OCI-LY7 (cell line): Measurements from ENCODE around the gene KNDC1. TPM values are rescaled to one million over a fixed set of nuclear protein-coding genes. Genes with fewer than 3 reads are reported as not detected.

ENCODE experiments used
- BruUV-seq: library from RNA; stranded (reverse); fragments of 400-500 nt; replicated peaks from 2 replicates; lab custom pipeline; 2021; lab: Mats Ljungman, UMichigan
- CTCF ChIA-PET: fragments of 300-600 bp; sonication (Branson Sonifier 250); formaldehyde crosslinking; loops from one replicate; lab custom pipeline; 2022; ENCODE audit warnings: antibody characterized with exemption; ENCODE audit not compliant: unreplicated experiment; lab: Charles Lee
- POLR2A ChIA-PET: fragments of 300-600 bp; sonication (Branson Sonifier 250); formaldehyde crosslinking; loops from one replicate; lab custom pipeline; 2022; ENCODE audit warnings: antibody characterized with exemption; lab: Charles Lee
- DNase-seq: peaks from one replicate; pipeline ENCODE4 v3.0.0-alpha.2; 2015; ENCODE audit warnings: low spot score
- H2AFZ ChIP-seq: fragments of 200-600 bp; sonication (generic), shearing (Covaris generic); 2 replicates; pipeline ENCODE4 v1.6.1; 2014; ENCODE audit warnings: mild to moderate bottlenecking, antibody characterized with exemption, low read length, moderate library complexity
- H3K27ac ChIP-seq: fragments of 200-600 bp; sonication (generic); 2 replicates; pipeline ENCODE4 v1.5.1; 2014; ENCODE audit warnings: mixed run types, low read depth, mild to moderate bottlenecking, moderate library complexity, low read length, inconsistent platforms; ENCODE audit not compliant: poor library complexity, severe bottlenecking
- H3K36me3 ChIP-seq: fragments of 200-600 bp; sonication (generic); 2 replicates; pipeline ENCODE4 v1.6.1; 2014; ENCODE audit warnings: mild to moderate bottlenecking, antibody characterized with exemption, low read length, moderate library complexity, mixed read lengths; ENCODE audit not compliant: insufficient read depth
- H3K4me1 ChIP-seq: fragments of 200-600 bp; sonication (generic); 2 replicates; pipeline ENCODE4 v1.5.1; 2014; ENCODE audit warnings: mild to moderate bottlenecking, low read length; ENCODE audit not compliant: insufficient read depth, poor library complexity, severe bottlenecking
- H3K4me2 ChIP-seq: fragments of 200-600 bp; sonication (generic); 2 replicates; pipeline ENCODE4 v1.6.1; 2014; ENCODE audit warnings: mild to moderate bottlenecking, low read length
- H3K4me3 ChIP-seq: fragments of 200-600 bp; sonication (generic); 2 replicates; pipeline ENCODE4 v1.5.1; 2014; ENCODE audit warnings: mild to moderate bottlenecking, low read depth, low read length; ENCODE audit not compliant: poor library complexity, severe bottlenecking
- H3K79me2 ChIP-seq: fragments of 200-600 bp; sonication (generic); 2 replicates; pipeline ENCODE4 v1.6.1; 2016; ENCODE audit warnings: low read depth, mild to moderate bottlenecking, low read length, moderate library complexity, mixed read lengths; ENCODE audit not compliant: insufficient read depth
- H3K9me2 ChIP-seq: fragments of 200-600 bp; sonication (generic); 2 replicates; pipeline ENCODE4 v1.6.1; 2016; ENCODE audit warnings: mild to moderate bottlenecking, low read length, mixed read lengths; ENCODE audit not compliant: insufficient read depth
- H3K9me3 ChIP-seq: fragments of 200-600 bp; sonication (generic); 2 replicates; pipeline ENCODE4 v1.6.1; 2014; ENCODE audit warnings: mild to moderate bottlenecking, mixed run types, low read length, mixed read lengths
- H4K20me1 ChIP-seq: fragments of 200-600 bp; sonication (generic); 2 replicates; pipeline ENCODE4 v1.6.1; 2014; ENCODE audit warnings: mild to moderate bottlenecking, antibody characterized with exemption, low read length, moderate library complexity, mixed read lengths; ENCODE audit not compliant: insufficient read depth
- EZH2phosphoT487 ChIP-seq: fragments of 200-600 bp; sonication (generic); IDR thresholded peaks from 2 replicates; pipeline ENCODE4 v1.6.1; 2018; ENCODE audit warnings: low read depth, borderline replicate concordance, mild to moderate bottlenecking, mixed run types, antibody characterized with exemption, low read length, moderate library complexity, mixed read lengths
- intact Hi-C: fragments of 100-400 bp; cut with micrococcal nuclease; formaldehyde crosslinking; loops from one replicate; pipeline ENCODE4 v1.10.0; 2022; ENCODE audit not compliant: unreplicated experiment
- total RNA-seq, 2 experiments: library from RNA; depleted of rRNA in 1 of 2; stranded (reverse); fragments of >200 nt in 1 of 2; shearing (Covaris generic) in 1 of 2; gene quantifications; 2 replicates each; pipeline ENCODE4 v1.2.3, GENCODE V29; 2014 to 2022
- TF ChIP-seq, protein P1 (sequence below): fragments of 200-600 bp; sonication (generic); conservative IDR thresholded peaks from 2 replicates; pipeline ENCODE4 v1.5.1; 2014; ENCODE audit warnings: mild to moderate bottlenecking, antibody characterized with exemption, low read length, moderate library complexity, mixed read lengths

The KNDC1 gene
- total RNA-seq, 2 experiments from 2014 or later, result not detected

DNA sequence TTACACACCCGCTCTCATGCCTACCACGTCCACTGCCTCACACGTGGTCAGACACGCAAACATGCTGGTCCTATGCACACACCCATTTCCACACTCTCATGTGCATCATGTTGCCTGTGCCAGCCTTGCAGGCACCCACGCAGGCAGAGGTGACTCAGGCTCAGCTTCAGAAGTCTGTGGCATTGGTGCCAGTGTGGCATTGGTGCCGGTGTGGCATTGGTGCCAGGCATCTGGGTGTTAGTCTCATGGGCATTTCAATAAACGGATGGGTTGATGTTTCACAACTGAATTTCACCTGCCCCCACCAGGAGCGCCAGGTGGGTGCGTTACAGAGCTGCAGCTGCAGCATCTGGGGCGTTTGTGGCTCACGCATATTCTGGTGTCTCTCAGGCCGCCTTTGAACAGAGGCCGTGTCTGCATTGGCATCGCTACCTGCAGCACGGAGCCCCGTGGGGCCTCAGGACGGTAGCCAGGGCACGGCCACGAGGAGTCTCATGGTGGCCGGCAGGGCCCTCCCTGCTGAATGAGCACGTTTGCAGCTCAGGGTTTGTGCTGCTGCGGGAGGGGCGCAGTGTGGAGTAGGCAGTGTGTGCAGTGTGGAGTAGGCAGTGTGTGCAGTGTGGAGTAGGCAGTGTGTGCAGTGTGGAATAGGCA lies 24.7 kb downstream of the KNDC1 start:
- intact Hi-C loops, result no loop called here
- H3K4me3 ChIP-seq, result no peak overlapping the region
- H4K20me1 ChIP-seq, result no peaks in the 10 kb centered on the region
- no peak overlapping the region for H3K4me2 ChIP-seq
- H3K4me1 ChIP-seq, result no peaks in the 10 kb centered on the region
- H3K36me3 ChIP-seq, result no peaks in the 10 kb centered on the region
- H3K9me3 ChIP-seq, result no peaks in the 10 kb centered on the region
- H3K79me2 ChIP-seq, result no peaks in the 10 kb centered on the region
- TF ChIP-seq, protein P1, sequence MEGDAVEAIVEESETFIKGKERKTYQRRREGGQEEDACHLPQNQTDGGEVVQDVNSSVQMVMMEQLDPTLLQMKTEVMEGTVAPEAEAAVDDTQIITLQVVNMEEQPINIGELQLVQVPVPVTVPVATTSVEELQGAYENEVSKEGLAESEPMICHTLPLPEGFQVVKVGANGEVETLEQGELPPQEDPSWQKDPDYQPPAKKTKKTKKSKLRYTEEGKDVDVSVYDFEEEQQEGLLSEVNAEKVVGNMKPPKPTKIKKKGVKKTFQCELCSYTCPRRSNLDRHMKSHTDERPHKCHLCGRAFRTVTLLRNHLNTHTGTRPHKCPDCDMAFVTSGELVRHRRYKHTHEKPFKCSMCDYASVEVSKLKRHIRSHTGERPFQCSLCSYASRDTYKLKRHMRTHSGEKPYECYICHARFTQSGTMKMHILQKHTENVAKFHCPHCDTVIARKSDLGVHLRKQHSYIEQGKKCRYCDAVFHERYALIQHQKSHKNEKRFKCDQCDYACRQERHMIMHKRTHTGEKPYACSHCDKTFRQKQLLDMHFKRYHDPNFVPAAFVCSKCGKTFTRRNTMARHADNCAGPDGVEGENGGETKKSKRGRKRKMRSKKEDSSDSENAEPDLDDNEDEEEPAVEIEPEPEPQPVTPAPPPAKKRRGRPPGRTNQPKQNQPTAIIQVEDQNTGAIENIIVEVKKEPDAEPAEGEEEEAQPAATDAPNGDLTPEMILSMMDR, result no peak
- no peak for TF ChIP-seq EZH2phosphoT487
- H2AFZ ChIP-seq, result no peak overlapping the region
- ChIA-PET POLR2A (no interaction called here), CTCF (no interaction called here)
- H3K9me2 ChIP-seq, result no peaks in the 10 kb centered on the region
- no peak for DNase-seq
- no TSS peak for BruUV-seq
- H3K27ac ChIP-seq, result no peak overlapping the region

DNA sequence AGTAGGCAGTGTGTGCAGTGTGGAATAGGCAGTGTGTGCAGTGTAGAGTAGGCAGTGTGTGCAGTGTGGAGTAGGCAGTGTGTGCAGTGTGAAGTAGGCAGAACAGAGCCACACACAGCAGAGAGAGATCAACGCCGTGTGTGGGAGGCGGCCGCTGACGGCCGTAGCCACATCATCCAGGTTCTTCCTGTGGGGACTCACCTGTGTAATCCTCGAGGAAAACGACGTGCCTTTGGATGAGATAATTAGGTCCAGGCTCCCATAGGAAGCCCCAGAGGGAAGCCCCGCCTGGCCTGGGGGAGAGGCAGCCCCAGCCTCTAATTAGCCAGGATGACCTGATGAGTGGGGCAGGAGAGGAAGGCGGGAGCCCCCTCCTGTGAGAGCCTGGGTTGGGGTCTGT lies 25.4 kb downstream of the KNDC1 start:
- Histone ChIP-seq H3K4me1 (no peaks in the 10 kb centered on the region), H2AFZ (no peak overlapping the region), H3K4me3 (no peak overlapping the region), H3K4me2 (no peak overlapping the region), H3K9me2 (no peaks in the 10 kb centered on the region), H3K79me2 (no peaks in the 10 kb centered on the region), H4K20me1 (no peaks in the 10 kb centered on the region), H3K36me3 (no peaks in the 10 kb centered on the region), H3K9me3 (no peaks in the 10 kb centered on the region), H3K27ac (no peak overlapping the region)
- POLR2A ChIA-PET, result no interaction called here
- no TSS peak for BruUV-seq
- intact Hi-C loops, result no loop called here
- TF ChIP-seq, protein P1, result no peak
- CTCF ChIA-PET, result no interaction called here
- DNase-seq, result no peak

DNA sequence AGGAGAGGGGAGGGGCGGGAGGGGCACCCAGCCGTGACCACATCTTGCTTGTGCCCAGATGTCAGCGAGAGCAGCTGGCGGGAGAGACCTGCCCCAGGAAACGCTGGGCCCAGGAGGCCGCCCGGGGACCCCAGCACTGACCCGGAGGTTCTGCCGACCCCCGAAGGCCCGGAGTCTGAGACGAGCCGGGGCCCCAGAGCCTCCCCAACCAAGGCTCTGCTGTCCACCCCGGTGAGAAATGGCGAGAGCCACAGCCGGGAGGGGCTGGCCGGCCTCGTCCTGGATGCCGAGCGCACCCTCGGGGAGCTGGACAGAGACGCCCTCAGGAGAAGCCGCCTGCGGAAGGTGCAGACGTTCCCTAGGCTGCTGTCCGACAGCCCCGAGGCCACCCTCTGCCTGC lies 25.9 kb downstream of the KNDC1 start:
- H3K9me2 ChIP-seq, result no peaks in the 10 kb centered on the region
- no peak overlapping the region for H3K4me2 ChIP-seq
- no peaks in the 10 kb centered on the region for H4K20me1 ChIP-seq
- DNase-seq, result no peak
- POLR2A ChIA-PET, result no interaction called here
- intact Hi-C loops, result no loop called here
- no TSS peak for BruUV-seq
- TF ChIP-seq, protein P1, result no peak
- TF ChIP-seq EZH2phosphoT487, result no peak
- no peaks in the 10 kb centered on the region for H3K4me1 ChIP-seq
- H3K36me3 ChIP-seq, result no peaks in the 10 kb centered on the region
- H3K9me3 ChIP-seq, result no peaks in the 10 kb centered on the region
- H3K79me2 ChIP-seq, result no peaks in the 10 kb centered on the region
- H2AFZ ChIP-seq, result no peak overlapping the region
- no peak overlapping the region for H3K27ac ChIP-seq
- CTCF ChIA-PET, result no interaction called here
- H3K4me3 ChIP-seq, result no peak overlapping the region
